Mucosa of stomach (tissue), 1 donor: ENCODE measurements around the gene MRPL12.
A peak's percentile ranks its signal among the peaks of the same experiment; 100 is the strongest.

Experiments used
- H3K27me3 ChIP-seq: one replicate; pipeline ENCODE4 v1.7.0; 2013; ENCODE audit warnings: mild to moderate bottlenecking, low read length; ENCODE audit not compliant: control insufficient read depth, insufficient read depth
- H3K36me3 ChIP-seq: one replicate; pipeline ENCODE4 v1.7.0; 2013; ENCODE audit warnings: low read length; ENCODE audit not compliant: control insufficient read depth, insufficient read depth
- H3K4me1 ChIP-seq: one replicate; pipeline ENCODE4 v1.7.0; 2013; ENCODE audit warnings: mild to moderate bottlenecking, low read length; ENCODE audit not compliant: control insufficient read depth, insufficient read depth
- H3K4me3 ChIP-seq: one replicate; pipeline ENCODE4 v1.7.0; 2013; ENCODE audit warnings: low read length
- H3K9ac ChIP-seq: one replicate; pipeline ENCODE4 v1.7.0; 2013; ENCODE audit warnings: mild to moderate bottlenecking, low read length, moderate library complexity
- H3K9me3 ChIP-seq: one replicate; pipeline ENCODE4 v1.7.0; 2013; ENCODE audit warnings: mild to moderate bottlenecking, low read length, moderate library complexity; ENCODE audit not compliant: control insufficient read depth
- donor health status: Pancreatic carcinoma.

MRPL12 gene

GRCh38 chr17:81702934-81703746, at the start of gene MRPL12:
Gene MRPL12, plus strand, starts transcription at chr17:81703367. Its CDS starts 135 bp downstream, at chr17:81703502.
- Histone ChIP-seq H3K36me3 (peaks cover 5% of the 10 kb centered on the region), H3K27me3 (no peaks in the 10 kb centered on the region), H3K4me3 (peak within 1 kb of the TSS; percentile 90), H3K9ac (peak within 1 kb of the TSS; percentile 96), H3K4me1 (peaks cover 22% of the 10 kb centered on the region), H3K9me3 (no peaks in the 10 kb centered on the region)

DNA sequence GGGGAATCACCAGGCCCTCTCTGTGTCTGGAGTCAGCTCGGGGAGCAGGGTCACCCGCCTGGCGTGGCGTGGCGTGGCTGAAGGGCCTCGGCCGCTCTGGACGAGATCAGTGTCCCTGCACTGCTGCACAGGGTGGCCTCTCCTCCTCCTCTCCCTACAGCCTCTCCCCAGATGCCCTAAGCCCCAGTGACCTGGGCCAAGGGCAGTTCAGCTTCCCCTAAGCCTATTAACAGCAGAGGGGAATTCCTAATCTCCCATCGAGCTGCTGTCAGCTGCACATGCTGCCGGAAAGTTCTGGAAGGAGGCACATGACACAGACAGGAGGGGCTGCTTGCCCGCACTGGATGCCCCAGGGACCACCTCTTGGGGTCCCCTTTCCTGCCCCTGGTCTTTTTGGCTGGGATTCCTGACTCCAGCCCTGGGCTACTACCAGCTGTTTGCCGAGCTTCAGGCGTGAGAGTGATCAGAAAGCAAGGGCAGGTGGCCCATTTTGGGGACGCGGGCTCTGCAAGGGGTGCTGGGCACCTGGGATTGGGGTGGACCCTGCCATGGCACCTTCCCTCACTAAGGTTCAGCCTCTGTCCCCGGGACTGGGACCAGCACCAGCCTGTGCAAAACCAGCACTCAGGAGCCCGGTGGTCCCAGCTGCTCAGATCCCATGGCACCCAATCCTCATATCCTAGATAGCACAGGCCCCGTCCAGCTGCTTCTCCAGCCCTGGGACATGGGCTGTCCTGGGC, 47.6 kb upstream of the MRPL12 start:
- Histone ChIP-seq H3K27me3 (peaks cover 4% of the 10 kb centered on the region), H3K4me1 (peaks cover 14% of the 10 kb centered on the region), H3K4me3 (no peak overlapping the region), H3K9me3 (no peaks in the 10 kb centered on the region), H3K9ac (no peak overlapping the region), H3K36me3 (no peaks in the 10 kb centered on the region)

- H3K27me3 ChIP-seq: peaks cover 4% of the 10 kb centered on the region
- H3K4me1 ChIP-seq: peaks cover 15% of the 10 kb centered on the region
- no peak within 1 kb of the TSS for H3K9ac ChIP-seq
These were observed 46.9 kb upstream of the MRPL12 start, which contains the start of gene PDE6G for GRCh38 chr17:81656118-81656743. Gene PDE6G, minus strand, starts transcription at chr17:81656542. Its CDS starts 3,237 bp downstream, at chr17:81653305.

DNA sequence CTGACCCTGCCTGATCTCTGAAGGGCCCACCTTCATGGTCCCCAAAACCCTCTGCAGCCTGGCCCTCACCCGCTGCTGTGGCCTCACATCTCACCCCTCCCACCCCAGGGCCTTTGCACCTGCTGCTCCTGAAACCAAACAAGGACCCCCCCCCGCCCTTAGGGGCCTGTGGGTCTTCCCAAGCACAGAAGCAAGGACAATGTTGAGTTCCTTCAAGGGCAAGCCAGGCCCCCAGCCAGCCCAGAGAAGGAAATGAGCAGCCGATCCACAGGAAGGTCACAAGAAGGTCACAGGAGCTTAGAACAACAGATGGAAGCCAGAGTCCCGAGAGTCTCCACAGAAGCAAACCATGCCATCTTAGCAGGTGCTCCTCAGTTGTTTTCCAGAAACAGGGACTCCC, 46.3 kb upstream of the MRPL12 start:
- no peaks in the 10 kb centered on the region for H3K36me3 ChIP-seq
- no peak overlapping the region for H3K9ac ChIP-seq
- peaks cover 15% of the 10 kb centered on the region for H3K4me1 ChIP-seq
- peaks cover 4% of the 10 kb centered on the region for H3K27me3 ChIP-seq
- no peak overlapping the region for H3K4me3 ChIP-seq
- H3K9me3 ChIP-seq: no peaks in the 10 kb centered on the region

More at GRCh38 chr17:81656118-81656743, 46.9 kb upstream of the MRPL12 start, which contains the start of gene PDE6G:
- Histone ChIP-seq H3K4me3 (no peak within 1 kb of the TSS), H3K9me3 (no peaks in the 10 kb centered on the region), H3K36me3 (no peaks in the 10 kb centered on the region)

GRCh38 chr17:81659038-81659437, 44.1 kb upstream of the MRPL12 start:
- H3K36me3 ChIP-seq: no peaks in the 10 kb centered on the region
- no peaks in the 10 kb centered on the region for H3K9me3 ChIP-seq
- no peaks in the 10 kb centered on the region for H3K27me3 ChIP-seq
- no peak overlapping the region for H3K4me3 ChIP-seq
- H3K9ac ChIP-seq: no peak overlapping the region
- peaks cover 15% of the 10 kb centered on the region for H3K4me1 ChIP-seq

DNA sequence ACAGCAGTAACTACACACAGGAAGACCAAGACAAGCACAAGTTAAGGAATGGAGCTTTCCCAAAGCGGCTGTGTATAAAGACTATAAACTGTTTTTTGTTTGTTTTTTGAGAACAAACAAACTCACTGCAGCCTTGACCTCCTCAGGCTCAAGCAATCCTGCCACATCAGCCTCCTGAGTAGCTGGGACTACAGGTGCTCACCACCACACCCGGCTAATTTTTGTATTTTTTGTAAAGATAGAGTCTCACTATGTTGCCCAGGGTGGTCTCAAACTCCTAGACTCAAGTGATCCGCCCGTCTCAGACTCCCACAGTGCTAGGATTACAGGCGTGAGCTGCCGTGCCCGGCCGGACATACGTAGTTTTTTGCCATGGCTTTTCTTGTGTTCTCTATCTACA, 42.7 kb upstream of the MRPL12 start:
- Histone ChIP-seq H3K36me3 (no peaks in the 10 kb centered on the region), H3K4me1 (peaks cover 22% of the 10 kb centered on the region), H3K27me3 (no peaks in the 10 kb centered on the region), H3K4me3 (no peak overlapping the region), H3K9ac (no peak overlapping the region), H3K9me3 (no peaks in the 10 kb centered on the region)

DNA sequence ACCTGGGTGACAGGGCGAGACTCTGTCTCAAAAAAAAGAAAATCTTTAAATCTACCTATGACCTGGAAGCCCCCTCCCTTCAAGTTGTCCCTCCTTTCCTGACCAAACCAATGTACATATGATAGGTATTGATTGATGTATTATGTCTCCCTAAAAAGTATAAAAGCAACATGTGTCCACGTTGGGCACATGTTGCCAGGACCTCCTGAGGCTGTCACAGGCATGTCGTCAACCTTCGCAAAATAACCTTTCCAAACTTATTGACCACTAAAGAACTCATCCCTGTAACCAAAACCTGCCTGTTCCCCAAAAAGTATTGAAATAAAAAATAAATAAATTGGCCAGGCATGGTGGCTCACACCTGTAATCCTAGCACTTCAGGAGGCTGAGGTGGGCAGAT, 41.2 kb upstream of the MRPL12 start:
- Histone ChIP-seq H3K9ac (no peak overlapping the region), H3K4me3 (no peak overlapping the region), H3K4me1 (peaks cover 28% of the 10 kb centered on the region), H3K36me3 (no peaks in the 10 kb centered on the region), H3K27me3 (no peaks in the 10 kb centered on the region), H3K9me3 (no peaks in the 10 kb centered on the region)

GRCh38 chr17:81664051-81664470, 39.1 kb upstream of the MRPL12 start:
- no peaks in the 10 kb centered on the region for H3K27me3 ChIP-seq
- peaks cover 30% of the 10 kb centered on the region for H3K4me1 ChIP-seq
- H3K4me3 ChIP-seq: no peak overlapping the region

DNA sequence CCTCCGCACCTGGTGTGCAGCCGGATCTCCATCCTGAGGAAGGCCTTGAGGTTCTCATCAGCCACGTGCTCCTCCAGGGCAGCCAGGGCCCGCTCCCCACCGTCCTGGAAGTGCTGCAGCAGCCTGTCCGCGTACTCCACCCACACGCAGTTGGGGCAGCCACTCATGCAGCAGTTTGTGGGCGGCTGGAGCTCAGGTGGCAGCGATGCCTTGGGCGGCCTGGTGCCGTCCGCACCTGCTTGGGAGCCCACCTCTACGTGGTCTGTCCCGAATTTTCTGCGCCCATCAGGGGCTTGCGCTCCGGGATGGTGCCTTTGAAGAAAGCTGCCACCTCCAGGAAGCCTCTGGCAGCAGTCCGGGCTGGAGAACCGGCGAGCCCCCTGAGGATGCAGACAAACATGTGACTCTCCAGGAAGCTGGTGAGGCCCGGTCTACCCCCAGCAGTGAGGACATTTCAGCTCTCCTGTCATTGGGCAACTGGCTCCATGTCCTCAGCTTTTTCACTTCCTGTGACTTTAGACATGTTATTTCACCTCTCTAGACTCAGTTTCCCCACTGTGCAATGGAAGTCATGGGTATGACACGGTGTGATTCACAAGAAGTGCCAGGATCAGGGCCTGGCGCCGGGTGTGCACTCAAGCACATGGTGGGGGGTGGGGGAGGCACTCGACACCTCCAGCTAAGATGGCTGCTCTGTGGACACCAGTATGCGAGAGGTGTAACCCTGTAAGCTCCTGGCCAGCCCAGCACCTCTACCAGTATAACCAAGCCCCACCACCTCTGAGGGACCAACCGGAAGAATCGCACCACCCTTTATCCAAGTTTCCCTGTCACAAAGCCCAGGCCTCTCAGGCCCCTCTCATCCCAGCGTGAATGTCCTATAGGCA, 37.7 kb upstream of the MRPL12 start:
- Histone ChIP-seq H3K27me3 (no peaks in the 10 kb centered on the region), H3K9me3 (no peaks in the 10 kb centered on the region), H3K4me3 (peak overlapping the region; percentile 100), H3K36me3 (no peaks in the 10 kb centered on the region), H3K4me1 (peaks cover 20% of the 10 kb centered on the region), H3K9ac (peak overlapping the region; percentile 96)

More at GRCh38 chr17:81664051-81664470, 39.1 kb upstream of the MRPL12 start:
- Histone ChIP-seq H3K9ac (no peak overlapping the region), H3K9me3 (no peaks in the 10 kb centered on the region), H3K36me3 (no peaks in the 10 kb centered on the region)

- H3K36me3 ChIP-seq: no peaks in the 10 kb centered on the region
- peak overlapping the region; percentile 100 for H3K4me3 ChIP-seq
- no peaks in the 10 kb centered on the region for H3K27me3 ChIP-seq
- H3K4me1 ChIP-seq: peaks cover 19% of the 10 kb centered on the region
- H3K9me3 ChIP-seq: no peaks in the 10 kb centered on the region
- H3K9ac ChIP-seq: peak overlapping the region; percentile 96
These were observed 37.1 kb upstream of the MRPL12 start for GRCh38 chr17:81666092-81666341.

DNA sequence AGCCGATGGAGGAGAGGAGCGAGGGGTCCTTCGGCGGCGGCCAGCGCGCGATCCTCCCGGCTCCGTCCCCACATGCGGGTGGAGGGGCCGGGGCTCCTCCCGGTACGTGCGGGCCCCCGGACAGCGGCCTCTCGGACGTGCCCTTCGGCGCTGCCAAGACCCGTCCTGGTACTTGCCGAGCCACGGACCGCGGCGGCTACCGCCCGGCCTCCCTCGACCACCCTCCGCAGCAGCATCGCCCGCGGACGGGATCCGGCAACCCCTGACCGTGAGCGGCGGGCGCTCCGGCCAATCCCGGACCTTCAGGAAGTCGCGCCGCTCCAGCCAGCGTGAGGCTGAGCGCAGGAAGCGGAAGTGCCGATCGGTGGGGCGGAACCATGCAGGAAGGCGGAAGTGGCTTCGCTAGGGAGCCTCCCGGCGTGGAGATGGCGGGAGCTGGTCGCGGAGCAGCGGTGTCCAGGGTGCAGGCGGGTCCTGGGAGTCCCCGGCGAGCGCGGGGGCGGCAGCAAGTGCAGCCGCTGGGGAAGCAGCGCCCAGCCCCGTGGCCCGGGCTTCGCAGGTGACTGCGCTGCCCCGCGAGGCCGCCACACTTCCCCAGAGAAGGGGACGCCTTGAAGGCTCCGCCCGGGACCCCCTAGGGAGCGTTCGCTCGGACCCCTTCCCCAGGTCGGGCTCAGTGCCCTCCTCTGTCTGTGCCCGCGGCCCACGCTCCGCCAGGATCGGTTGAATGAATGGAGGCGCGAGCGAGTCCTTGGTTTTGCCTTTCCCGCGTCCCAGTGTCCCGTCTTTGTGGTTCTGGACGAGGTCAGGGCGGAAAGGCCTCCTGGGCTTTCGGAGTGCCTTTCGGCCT, 36.6 kb upstream of the MRPL12 start, which contains the start of the genes CCDC137 and OXLD1:
TSS of gene CCDC137 (plus strand) at position 396 of the 850 bp plus-strand sequence. CDS start at position 426, 30 bp downstream.
TSS of gene OXLD1 (minus strand) at position 264 of the 850 bp plus-strand sequence. CDS start at position 236, 28 bp downstream.
- Histone ChIP-seq H3K27me3 (no peaks in the 10 kb centered on the region), H3K4me1 (peaks cover 19% of the 10 kb centered on the region), H3K4me3 (peak within 1 kb of the TSS; percentile 100), H3K36me3 (peaks cover under 1% of the 10 kb centered on the region), H3K9ac (peak within 1 kb of the TSS; percentile 96), H3K9me3 (no peaks in the 10 kb centered on the region)
